ENCODE data around the gene ZG16. TPM values are rescaled to one million over a fixed set of nuclear protein-coding genes. Genes with fewer than 3 reads are reported as not detected.

The ZG16 gene
- total and polyA plus RNA-seq, 12 donors: 0.01 TPM; not detected in 11

DNA sequence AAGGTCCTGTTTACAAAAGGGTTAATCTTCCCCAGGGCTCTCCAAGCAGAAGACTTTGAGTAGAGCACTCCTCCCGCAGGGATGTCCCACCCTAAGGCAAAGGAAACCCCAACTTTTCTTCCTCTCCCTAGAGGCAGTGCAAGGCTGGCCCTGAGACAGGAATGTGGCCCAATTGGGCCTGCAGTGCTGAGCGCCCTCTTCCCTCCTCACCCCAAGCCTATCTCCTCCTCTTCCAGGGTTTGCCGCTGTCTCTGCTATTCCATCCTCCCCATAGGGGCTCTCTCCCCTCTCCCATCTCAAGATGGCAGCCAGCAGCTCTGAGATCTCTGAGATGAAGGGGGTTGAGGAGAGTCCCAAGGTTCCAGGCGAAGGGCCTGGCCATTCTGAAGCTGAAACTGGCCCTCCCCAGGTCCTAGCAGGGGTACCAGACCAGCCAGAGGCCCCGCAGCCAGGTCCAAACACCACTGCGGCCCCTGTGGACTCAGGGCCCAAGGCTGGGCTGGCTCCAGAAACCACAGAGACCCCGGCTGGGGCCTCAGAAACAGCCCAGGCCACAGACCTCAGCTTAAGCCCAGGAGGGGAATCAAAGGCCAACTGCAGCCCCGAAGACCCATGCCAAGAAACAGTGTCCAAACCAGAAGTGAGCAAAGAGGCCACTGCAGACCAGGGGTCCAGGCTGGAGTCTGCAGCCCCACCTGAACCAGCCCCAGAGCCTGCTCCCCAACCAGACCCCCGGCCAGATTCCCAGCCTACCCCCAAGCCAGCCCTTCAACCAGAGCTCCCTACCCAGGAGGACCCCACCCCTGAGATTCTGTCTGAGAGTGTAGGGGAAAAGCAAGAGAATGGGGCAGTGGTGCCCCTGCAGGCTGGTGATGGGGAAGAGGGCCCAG is 34.9 kb downstream of the ZG16 start:
- H3K9me3 ChIP-seq: no peaks in the 10 kb centered on the region
- intact Hi-C loops (cut with DNase I): loop anchor here in 5 of 10 donors (5.0 to 10.0 kb wide), 5 partner anchors 34 to 842 kb away; partner anchors contain the start of genes FBRS (in 1 of the 5), HIRIP3 (in 1 of the 5), INO80E (in 1 of the 5) and PRR14 (in 1 of the 5)
- peaks cover 32 to 86% (median 77%) of the 10 kb centered on the region in 9 donors for H3K4me1 ChIP-seq
- peak overlapping the region in 9 of 10 donors; percentile 50 to 73 (median 65) for H3K4me3 ChIP-seq
- ATAC-seq: no peak
- TF ChIP-seq, protein P1, sequence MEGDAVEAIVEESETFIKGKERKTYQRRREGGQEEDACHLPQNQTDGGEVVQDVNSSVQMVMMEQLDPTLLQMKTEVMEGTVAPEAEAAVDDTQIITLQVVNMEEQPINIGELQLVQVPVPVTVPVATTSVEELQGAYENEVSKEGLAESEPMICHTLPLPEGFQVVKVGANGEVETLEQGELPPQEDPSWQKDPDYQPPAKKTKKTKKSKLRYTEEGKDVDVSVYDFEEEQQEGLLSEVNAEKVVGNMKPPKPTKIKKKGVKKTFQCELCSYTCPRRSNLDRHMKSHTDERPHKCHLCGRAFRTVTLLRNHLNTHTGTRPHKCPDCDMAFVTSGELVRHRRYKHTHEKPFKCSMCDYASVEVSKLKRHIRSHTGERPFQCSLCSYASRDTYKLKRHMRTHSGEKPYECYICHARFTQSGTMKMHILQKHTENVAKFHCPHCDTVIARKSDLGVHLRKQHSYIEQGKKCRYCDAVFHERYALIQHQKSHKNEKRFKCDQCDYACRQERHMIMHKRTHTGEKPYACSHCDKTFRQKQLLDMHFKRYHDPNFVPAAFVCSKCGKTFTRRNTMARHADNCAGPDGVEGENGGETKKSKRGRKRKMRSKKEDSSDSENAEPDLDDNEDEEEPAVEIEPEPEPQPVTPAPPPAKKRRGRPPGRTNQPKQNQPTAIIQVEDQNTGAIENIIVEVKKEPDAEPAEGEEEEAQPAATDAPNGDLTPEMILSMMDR (IDR thresholded peaks at IDR 0.05): no peak
- H3K27ac ChIP-seq: peak overlapping the region in 8 of 10 donors; percentile 86 to 97 (median 92)
- DNase-seq: no peak
- peaks cover 0 to 28% (median 14%) of the 10 kb centered on the region in 9 donors for H3K36me3 ChIP-seq
- H3K27me3 ChIP-seq: peaks cover 0 to 16% (median 0%) of the 10 kb centered on the region in 7 donors
- WGBS, 2 donors: 71 to 74% methylated on average over 9 of the region's 9 CpGs

DNA sequence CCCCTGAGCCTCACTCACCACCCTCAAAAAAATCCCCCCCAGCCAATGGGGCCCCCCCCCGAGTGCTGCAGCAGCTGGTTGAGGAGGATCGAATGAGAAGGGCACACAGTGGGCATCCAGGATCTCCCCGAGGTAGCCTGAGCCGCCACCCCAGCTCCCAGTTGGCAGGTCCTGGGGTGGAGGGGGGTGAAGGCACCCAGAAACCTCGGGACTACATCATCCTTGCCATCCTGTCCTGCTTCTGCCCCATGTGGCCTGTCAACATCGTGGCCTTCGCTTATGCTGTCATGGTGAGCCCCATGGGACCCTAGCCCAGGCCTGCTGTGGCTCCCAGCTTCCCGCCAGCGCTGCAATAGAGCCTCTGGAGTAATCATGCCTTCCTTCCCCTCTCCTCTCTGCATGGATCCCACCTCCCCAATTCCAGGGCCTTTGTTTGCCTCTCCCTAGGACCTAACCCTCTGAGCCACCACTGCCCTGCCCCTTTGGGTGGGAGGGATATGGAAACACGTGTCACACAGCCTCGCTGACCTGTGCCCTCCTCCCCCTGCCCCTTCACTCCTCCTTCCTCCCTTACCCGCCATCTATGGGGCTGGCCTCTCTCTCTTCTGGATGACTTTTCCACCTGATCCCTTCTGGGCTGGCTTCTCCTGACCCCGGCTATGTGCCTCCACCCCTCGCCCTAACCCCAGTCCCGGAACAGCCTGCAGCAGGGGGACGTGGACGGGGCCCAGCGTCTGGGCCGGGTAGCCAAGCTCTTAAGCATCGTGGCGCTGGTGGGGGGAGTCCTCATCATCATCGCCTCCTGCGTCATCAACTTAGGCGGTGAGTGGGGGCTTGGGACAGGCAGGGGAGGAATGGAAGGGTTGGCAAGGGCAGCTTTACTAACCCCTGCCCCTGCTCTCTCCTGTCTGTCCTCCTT is 35.8 kb downstream of the ZG16 start:
- Histone ChIP-seq H3K27ac (peak overlapping the region in 2 of 10 donors; percentile 96), H3K36me3 (peaks cover 0 to 31% (median 10%) of the 10 kb centered on the region in 9 donors), H3K4me1 (peaks cover 23 to 84% (median 68%) of the 10 kb centered on the region in 9 donors), H3K27me3 (peaks cover 0 to 16% (median 0%) of the 10 kb centered on the region in 7 donors), H3K9me3 (no peaks in the 10 kb centered on the region), H3K4me3 (no peak overlapping the region)
- ATAC-seq (no peak), DNase-seq (peak in 1 of 2 donors; percentile 19)
- WGBS, 2 donors: 75 to 81% methylated on average over 24 of the region's 24 CpGs
- intact Hi-C loops (cut with DNase I): loop anchor here in 5 of 10 donors (5.0 to 10.0 kb wide), 5 partner anchors 33 to 841 kb away; partner anchors contain the start of genes FBRS (in 1 of the 5), HIRIP3 (in 1 of the 5), INO80E (in 1 of the 5) and PRR14 (in 1 of the 5)
- TF ChIP-seq, protein P1 (IDR thresholded peaks at IDR 0.05): no peak

DNA sequence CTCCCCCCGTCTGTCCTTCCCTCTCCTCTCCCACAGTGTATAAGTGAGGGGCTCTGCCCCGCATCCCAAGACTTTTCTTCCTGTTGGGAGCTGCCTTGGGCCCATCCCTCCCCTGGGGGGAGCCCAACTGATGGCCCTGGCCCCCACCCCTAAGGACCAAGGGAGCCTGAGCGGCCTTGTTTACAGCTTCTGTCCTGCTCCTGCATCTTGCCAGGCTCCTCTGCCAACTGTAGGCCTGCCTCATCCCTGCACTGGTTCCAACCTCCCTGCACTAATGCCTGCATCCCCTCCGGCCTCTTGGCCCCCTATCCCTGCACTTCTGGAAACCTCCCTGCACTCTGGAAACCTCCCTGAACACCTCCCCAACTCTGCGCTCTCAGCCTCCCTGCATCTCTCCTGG is 36.5 kb downstream of the ZG16 start:
- intact Hi-C loops (cut with DNase I): loop anchor here in 5 of 10 donors (5.0 to 10.0 kb wide), 5 partner anchors 33 to 840 kb away; partner anchors contain the start of genes FBRS (in 1 of the 5), HIRIP3 (in 1 of the 5), INO80E (in 1 of the 5) and PRR14 (in 1 of the 5)
- WGBS, 2 donors: 74 to 83% methylated on average over 5 of the region's 5 CpGs
- H3K9me3 ChIP-seq: no peaks in the 10 kb centered on the region
- ATAC-seq (no peak), DNase-seq (no peak)
- peak overlapping the region in 7 of 10 donors; percentile 86 to 96 (median 91) for H3K27ac ChIP-seq
- H3K4me1 ChIP-seq: peaks cover 20 to 84% (median 65%) of the 10 kb centered on the region in 9 donors
- H3K36me3 ChIP-seq: peaks cover 0 to 30% (median 5%) of the 10 kb centered on the region in 9 donors
- H3K4me3 ChIP-seq: peak overlapping the region in 3 of 10 donors; percentile 65 to 80 (median 75)
- H3K27me3 ChIP-seq: peaks cover 0 to 16% (median 0%) of the 10 kb centered on the region in 7 donors
- TF ChIP-seq, protein P1 (IDR thresholded peaks at IDR 0.05): no peak
